ENCODE measurements around the gene FAF1.

FAF1 gene

GRCh38 chr1:50665413-50665812 is 294.7 kb downstream of the FAF1 start:
- DNase-seq (ENCODE audit: extremely low read depth, low read depth) = no peak

GRCh38 chr1:50661626-50662025 is 298.4 kb downstream of the FAF1 start:
- no peak for TF ChIP-seq CTCF (IDR thresholded peaks at IDR 0.05; ENCODE audit: low read depth, low read length)
- DNase-seq (ENCODE audit: extremely low read depth, low read depth) = no peak

More at GRCh38 chr1:50665413-50665812, 294.7 kb downstream of the FAF1 start:
- TF ChIP-seq CTCF (IDR thresholded peaks at IDR 0.05; ENCODE audit: low read depth, low read length) = no peak

GRCh38 chr1:50659107-50659662 is 300.9 kb downstream of the FAF1 start:
- no peak for DNase-seq (ENCODE audit: extremely low read depth, low read depth)
- TF ChIP-seq CTCF (IDR thresholded peaks at IDR 0.05; ENCODE audit: low read depth, low read length) = no peak

GRCh38 chr1:50658459-50659076 is 301.5 kb downstream of the FAF1 start:
- no peak for TF ChIP-seq CTCF (IDR thresholded peaks at IDR 0.05; ENCODE audit: low read depth, low read length)
- no peak for DNase-seq (ENCODE audit: extremely low read depth, low read depth)

GRCh38 chr1:50656931-50657330 is 303.1 kb downstream of the FAF1 start:
- no peak for TF ChIP-seq CTCF (IDR thresholded peaks at IDR 0.05; ENCODE audit: low read depth, low read length)
- DNase-seq (ENCODE audit: extremely low read depth, low read depth) = no peak

GRCh38 chr1:50651476-50652263 is 308.4 kb downstream of the FAF1 start:
- TF ChIP-seq CTCF (IDR thresholded peaks at IDR 0.05; ENCODE audit: low read depth, low read length) = no peak
- no peak for DNase-seq (ENCODE audit: extremely low read depth, low read depth)

GRCh38 chr1:50646526-50646925 is 313.5 kb downstream of the FAF1 start:
- no peak for TF ChIP-seq CTCF (IDR thresholded peaks at IDR 0.05; ENCODE audit: low read depth, low read length)

More at GRCh38 chr1:50646526-50646925, 313.5 kb downstream of the FAF1 start:
- DNase-seq (ENCODE audit: extremely low read depth, low read depth) = no peak
